Measurements from ENCODE around the gene GCLC. TPM values are rescaled to one million over a fixed set of nuclear protein-coding genes. Genes with fewer than 3 reads are reported as not detected.

GCLC gene
- 48.9 to 110 TPM (median 73.2 TPM) in 3 replicates for polyA plus RNA-seq
- 509 TPM for polyA plus RNA-seq (2011; ENCODE audit: low read depth)
- 59.8 and 126 TPM in 2 replicates for polyA plus RNA-seq (2011; cell fraction: cytosol; rRNA removed)
- 231 and 232 TPM in 2 replicates for polyA plus RNA-seq (2011; cell fraction: nucleus; rRNA removed)
- polyA plus RNA-seq (2012; ENCODE audit: low replicate concordance) = 39.6 and 81.5 TPM in 2 replicates
- polyA minus RNA-seq = 23.2 to 126 TPM (median 125 TPM) in 3 replicates
- 57.6 TPM for polyA minus RNA-seq (2011; cell fraction: cytosol; rRNA and poly(A)+ RNA removed)
- 78.8 and 209 TPM in 2 replicates for polyA minus RNA-seq (2011; cell fraction: nucleus; rRNA and poly(A)+ RNA removed)

DNA sequence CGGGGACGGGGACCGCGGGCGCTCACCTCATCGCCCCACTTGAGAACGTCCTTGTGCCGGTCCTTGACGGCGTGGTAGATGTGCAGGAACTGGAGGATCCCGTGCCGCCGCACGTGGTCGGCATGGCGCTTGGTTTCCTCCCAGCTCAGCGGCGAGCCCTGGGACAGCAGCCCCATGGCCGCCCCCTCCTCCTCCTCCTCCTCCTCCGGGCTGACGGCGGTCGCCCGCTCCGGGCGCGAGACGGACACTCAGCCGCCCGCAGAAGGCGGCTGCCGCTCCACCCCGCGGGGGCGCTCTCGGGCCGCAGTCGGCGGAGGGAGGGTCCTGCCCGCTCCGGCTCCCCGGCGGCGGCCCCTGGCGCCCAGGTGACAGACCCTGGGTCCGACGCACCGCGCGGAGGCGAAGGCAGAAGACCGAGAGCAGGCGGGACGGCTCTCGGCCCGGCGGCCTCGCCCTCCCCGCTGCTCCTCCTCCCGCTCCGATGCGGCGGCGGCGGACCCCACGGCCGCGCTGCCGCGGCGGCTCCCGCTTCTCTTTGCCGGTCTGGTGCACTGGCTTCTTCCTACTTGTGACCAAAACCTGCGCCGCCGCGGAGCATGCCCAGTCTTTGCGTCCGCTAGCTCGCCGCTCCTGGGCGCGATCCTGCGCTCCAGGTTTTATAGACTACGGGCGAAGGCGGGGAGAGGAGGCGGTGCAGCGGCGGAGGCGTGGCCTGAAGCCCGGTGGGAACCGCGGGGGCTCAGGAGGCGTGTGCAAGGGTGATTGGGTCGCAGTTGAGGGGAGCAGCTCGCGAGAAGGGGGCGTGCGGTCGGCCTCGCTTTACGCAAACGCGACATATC is at the start of gene GCLC:
Gene GCLC (minus strand): TSS at position 632 of the 839 bp plus-strand sequence. CDS start 456 bp downstream, at position 176.
- dilution Hi-C loops (cut with MboI; ENCODE audit: extremely low pct_ligation_motif_present, low sequenced_read_pairs) = no loop called here

GRCh38 chr6:53594596-53594995 is 49.7 kb upstream of the GCLC start:
- Histone ChIP-seq H4K20me1 (ENCODE audit: control insufficient read depth, extremely low read depth, insufficient read depth, low read length) (no peaks in the 10 kb centered on the region), H3K36me3 (ENCODE audit: control insufficient read depth in 2 of 2, extremely low read depth in 1 of 2, insufficient read depth in 2 of 2, low read length in 2 of 2) (no peaks in the 10 kb centered on the region), H2AFZ (ENCODE audit: control insufficient read depth, low read length) (no peak overlapping the region), H3K4me1 (ENCODE audit: control insufficient read depth, extremely low read depth, insufficient read depth, low read length) (peaks cover 17% of the 10 kb centered on the region), H3K27me3 (ENCODE audit: control insufficient read depth, extremely low read depth, insufficient read depth, low read length) (no peaks in the 10 kb centered on the region), H3K9me3 (ENCODE audit: control insufficient read depth, low read depth, low read length) (no peaks in the 10 kb centered on the region), H3K79me2 (ENCODE audit: control insufficient read depth, insufficient read depth, low read length) (no peaks in the 10 kb centered on the region), H3K4me3 (ENCODE audit: control insufficient read depth in 2 of 3, extremely low read depth in 1 of 3, insufficient read depth in 2 of 3, low read depth in 1 of 3, low read length in 3 of 3) (no peak overlapping the region), H3K9ac (ENCODE audit: control insufficient read depth, extremely low read depth, insufficient read depth, low read length) (no peak overlapping the region), H3K4me2 (ENCODE audit: control insufficient read depth, extremely low read depth, insufficient read depth, low read depth, low read length) (no peak overlapping the region), H3K27ac (ENCODE audit: control insufficient read depth, insufficient read depth, low read length) (no peak overlapping the region), H3K9me1 (ENCODE audit: control insufficient read depth, extremely low read depth, insufficient read depth, low read length) (no peaks in the 10 kb centered on the region)
- dilution Hi-C loops (cut with MboI; ENCODE audit: extremely low pct_ligation_motif_present, low sequenced_read_pairs) = no loop called here
- no peak for TF ChIP-seq EZH2 (IDR thresholded peaks at IDR 0.05; ENCODE audit: low read length)
- no peak for TF ChIP-seq CTCF (optimal IDR thresholded peaks at IDR 0.05 in 1 of 3, IDR thresholded peaks at IDR 0.05 in 1 of 3, conservative IDR thresholded peaks at IDR 0.05 in 1 of 3; ENCODE audit: extremely low read depth in 1 of 3, insufficient read depth in 2 of 3, low read length in 3 of 3)
- DNase-seq (ENCODE audit: low read depth, low spot score) = no peak
- FAIRE-seq = no peak

More for the DNA sequence above, at the start of gene GCLC:
- FAIRE-seq = no peak
- peaks cover 46% of the 10 kb centered on the region for H3K79me2 ChIP-seq (ENCODE audit: control insufficient read depth, insufficient read depth, low read length)
- peaks cover 3% of the 10 kb centered on the region for H3K9me1 ChIP-seq (ENCODE audit: control insufficient read depth, extremely low read depth, insufficient read depth, low read length)
- peak within 1 kb of the TSS; percentile 56 for H2AFZ ChIP-seq (ENCODE audit: control insufficient read depth, low read length)
- no peak for TF ChIP-seq EZH2 (IDR thresholded peaks at IDR 0.05; ENCODE audit: low read length)
- TF ChIP-seq CTCF (optimal IDR thresholded peaks at IDR 0.05 in 1 of 3, IDR thresholded peaks at IDR 0.05 in 1 of 3, conservative IDR thresholded peaks at IDR 0.05 in 1 of 3; ENCODE audit: extremely low read depth in 1 of 3, insufficient read depth in 2 of 3, low read length in 3 of 3) = peak in 2 of 3 experiments; percentile 59 to 68
- H3K9me3 ChIP-seq (ENCODE audit: control insufficient read depth, low read depth, low read length) = no peaks in the 10 kb centered on the region
- no peak for DNase-seq (ENCODE audit: low read depth, low spot score)
- H3K9ac ChIP-seq (ENCODE audit: control insufficient read depth, extremely low read depth, insufficient read depth, low read length) = peak within 1 kb of the TSS; percentile 92
- no peaks in the 10 kb centered on the region for H4K20me1 ChIP-seq (ENCODE audit: control insufficient read depth, extremely low read depth, insufficient read depth, low read length)
- peak within 1 kb of the TSS; percentile 87 for H3K27ac ChIP-seq (ENCODE audit: control insufficient read depth, insufficient read depth, low read length)
- H3K4me3 ChIP-seq (ENCODE audit: control insufficient read depth in 2 of 3, extremely low read depth in 1 of 3, insufficient read depth in 2 of 3, low read depth in 1 of 3, low read length in 3 of 3) = peak within 1 kb of the TSS; percentile 90 to 99 (median 94)
- no peaks in the 10 kb centered on the region for H3K27me3 ChIP-seq (ENCODE audit: control insufficient read depth, extremely low read depth, insufficient read depth, low read length)
- H3K4me1 ChIP-seq (ENCODE audit: control insufficient read depth, extremely low read depth, insufficient read depth, low read length) = peaks cover 47% of the 10 kb centered on the region
- peaks cover 6 to 7% of the 10 kb centered on the region in 2 experiments for H3K36me3 ChIP-seq (ENCODE audit: control insufficient read depth in 2 of 2, extremely low read depth in 1 of 2, insufficient read depth in 2 of 2, low read length in 2 of 2)
- peak within 1 kb of the TSS; percentile 99 for H3K4me2 ChIP-seq (ENCODE audit: control insufficient read depth, extremely low read depth, insufficient read depth, low read depth, low read length)
